Measurements from ENCODE around the gene ADGRF3. TPM values are rescaled to one million over a fixed set of nuclear protein-coding genes. Genes with fewer than 3 reads are reported as not detected.
"Not testable (repeated sequence)": the region's sequence is repeated elsewhere in the genome, so short reads cannot be mapped to it uniquely, and the experiment has no call there.

ADGRF3 gene
- total RNA-seq, 4 donors from 2014 or later, result under 0.01 TPM; not detected in 3

- TF ChIP-seq POLR2A (IDR thresholded peaks at IDR 0.05) (no peak), EP300 (IDR thresholded peaks at IDR 0.05) (no peak), CTCF (IDR thresholded peaks at IDR 0.05) (no peak)
- Histone ChIP-seq H3K4me1 (peaks cover 0 to 8% (median 2%) of the 10 kb centered on the region in 4 donors), H3K36me3 (no peaks in the 10 kb centered on the region), H3K4me3 (no peak overlapping the region), H3K9me3 (no peaks in the 10 kb centered on the region), H3K27ac (no peak overlapping the region), H3K27me3 (no peaks in the 10 kb centered on the region)
- 91 to 94% methylated on average over 1 of the region's 1 CpG for WGBS, 2 donors
- no peak for DNase-seq (ENCODE audit: low spot score in 2 of 2)
Observed at GRCh38 chr2:26326514-26326913, 20.1 kb downstream of the ADGRF3 start.

GRCh38 chr2:26325851-26326250 lies 20.7 kb downstream of the ADGRF3 start:
- no peaks in the 10 kb centered on the region for H3K36me3 ChIP-seq
- no peaks in the 10 kb centered on the region for H3K27me3 ChIP-seq
- H3K9me3 ChIP-seq, result no peaks in the 10 kb centered on the region
- no peak overlapping the region for H3K27ac ChIP-seq
- WGBS, 2 donors, result 58 to 69% methylated on average over 4 of the region's 4 CpGs
- no peak for TF ChIP-seq CTCF (IDR thresholded peaks at IDR 0.05)
- no peak for TF ChIP-seq EP300 (IDR thresholded peaks at IDR 0.05)
- no peak for TF ChIP-seq POLR2A (IDR thresholded peaks at IDR 0.05)
- no peak overlapping the region for H3K4me3 ChIP-seq
- H3K4me1 ChIP-seq, result peaks cover 0 to 8% (median 2%) of the 10 kb centered on the region in 4 donors
- no peak for DNase-seq (ENCODE audit: low spot score in 2 of 2)

- Histone ChIP-seq H3K27me3 (no peaks in the 10 kb centered on the region), H3K9me3 (no peaks in the 10 kb centered on the region), H3K4me3 (no peak overlapping the region), H3K36me3 (no peaks in the 10 kb centered on the region), H3K4me1 (peaks cover 0 to 4% (median 2%) of the 10 kb centered on the region in 4 donors), H3K27ac (no peak overlapping the region)
- 55 to 65% methylated on average over 3 of the region's 3 CpGs for WGBS, 2 donors
- no peak for DNase-seq (ENCODE audit: low spot score in 2 of 2)
- TF ChIP-seq POLR2A (IDR thresholded peaks at IDR 0.05), result no peak
- no peak for TF ChIP-seq EP300 (IDR thresholded peaks at IDR 0.05)
- TF ChIP-seq CTCF (IDR thresholded peaks at IDR 0.05), result no peak
Observed at GRCh38 chr2:26324903-26325302, 21.7 kb downstream of the ADGRF3 start.

GRCh38 chr2:26324479-26324878 lies 22.1 kb downstream of the ADGRF3 start:
- H3K27me3 ChIP-seq; H3K27ac ChIP-seq; H3K36me3 ChIP-seq; H3K9me3 ChIP-seq; DNase-seq (ENCODE audit: low spot score in 2 of 2); H3K4me1 ChIP-seq; H3K4me3 ChIP-seq: not testable (repeated sequence)

- H3K27ac ChIP-seq, result no peak overlapping the region
- WGBS, 2 donors, result 56 to 57% methylated on average over 6 of the region's 6 CpGs
Observed at GRCh38 chr2:26318950-26319349, 27.6 kb downstream of the ADGRF3 start.

More at GRCh38 chr2:26318950-26319349, 27.6 kb downstream of the ADGRF3 start:
- Histone ChIP-seq H3K9me3 (no peaks in the 10 kb centered on the region), H3K4me1 (no peaks in the 10 kb centered on the region), H3K36me3 (no peaks in the 10 kb centered on the region), H3K27me3 (no peaks in the 10 kb centered on the region), H3K4me3 (no peak overlapping the region)
- DNase-seq (ENCODE audit: low spot score in 2 of 2), result no peak
- TF ChIP-seq POLR2A (IDR thresholded peaks at IDR 0.05) (no peak), CTCF (IDR thresholded peaks at IDR 0.05) (no peak), EP300 (IDR thresholded peaks at IDR 0.05) (no peak)
